ENCODE results near the gene LRPPRC.

- TF ChIP-seq PATZ1 (CRISPR knock-in tag; IDR thresholded peaks at IDR 0.05; ENCODE audit: borderline replicate concordance) (no peak), REST (IDR thresholded peaks at IDR 0.05; ENCODE audit: borderline replicate concordance) (no peak), REST (CRISPR knock-in tag; IDR thresholded peaks at IDR 0.05; ENCODE audit: low read depth) (no peak), CTCF (IDR thresholded peaks at IDR 0.05 in 2 of 3, conservative IDR thresholded peaks at IDR 0.05 in 1 of 3; ENCODE audit: insufficient read depth in 2 of 3, low read depth in 1 of 3, low read length in 3 of 3) (no peak), RAD21 (CRISPR knock-in tag; conservative IDR thresholded peaks at IDR 0.05 in 1 of 2, IDR thresholded peaks at IDR 0.05 in 1 of 2) (no peak), KDM1A (IDR thresholded peaks at IDR 0.05) (no peak), ZNF133 (CRISPR knock-in tag; IDR thresholded peaks at IDR 0.05) (no peak), POLR2AphosphoS5 (IDR thresholded peaks at IDR 0.05; ENCODE audit: control insufficient read depth, insufficient read depth, low read depth, low read length) (no peak), ZNF785 (CRISPR knock-in tag; IDR thresholded peaks at IDR 0.05) (no peak), HMBOX1 (IDR thresholded peaks at IDR 0.05) (no peak), CREB1 (IDR thresholded peaks at IDR 0.05) (no peak), CREB1 (CRISPR knock-in tag; IDR thresholded peaks at IDR 0.05) (no peak), MLX (CRISPR knock-in tag; conservative IDR thresholded peaks at IDR 0.05) (no peak), TRIM28 (IDR thresholded peaks at IDR 0.05) (no peak), MEIS2 (IDR thresholded peaks at IDR 0.05; ENCODE audit: partially characterized antibody) (no peak), ZKSCAN1 (IDR thresholded peaks at IDR 0.05; ENCODE audit: low read depth, low read length) (no peak)
Observed at GRCh38 chr2:43854671-43855070, 141.1 kb downstream of the LRPPRC start.

Data from K562 (cell line).